DND-41 (cell line): ENCODE measurements around the gene MTA1.

Source experiments
- ATAC-seq: fragments of 200-7000 bp; cut with Tn5 transposase; 3 replicates; pipeline ENCODE4 v1.9.1; 2021; ENCODE audit warnings: low read depth; ENCODE audit not compliant: insufficient read depth
- DNase-seq: peaks from one replicate; pipeline ENCODE4 v3.0.0-alpha.2; 2020
- H2AFZ ChIP-seq: 2 replicates; pipeline ENCODE4 v1.6.0; 2012; ENCODE audit warnings: low read depth, low read length
- H3K27ac ChIP-seq: 2 replicates; pipeline ENCODE4 v1.5.1; 2012; ENCODE audit warnings: low read length, inconsistent platforms
- H3K27me3 ChIP-seq: fragments of 200-600 bp; sonication (generic); 2 replicates; pipeline ENCODE4 v1.6.0; 2012; ENCODE audit warnings: low read length, mild to moderate bottlenecking, inconsistent platforms; ENCODE audit not compliant: insufficient read depth, poor library complexity
- H3K36me3 ChIP-seq: 2 replicates; pipeline ENCODE4 v1.5.1; 2012; ENCODE audit warnings: low read length, inconsistent platforms; ENCODE audit not compliant: insufficient read depth
- H3K4me1 ChIP-seq: 2 replicates; pipeline ENCODE4 v1.5.1; 2012; ENCODE audit warnings: mild to moderate bottlenecking, low read length; ENCODE audit not compliant: insufficient read depth
- H3K4me2 ChIP-seq: 2 replicates; pipeline ENCODE4 v1.6.0; 2012; ENCODE audit warnings: mild to moderate bottlenecking, moderate library complexity, low read length, inconsistent platforms; ENCODE audit not compliant: insufficient read depth
- H3K4me3 ChIP-seq, 2 experiments: fragments of 200-600 bp in 1 of 2; shearing (Covaris generic) in 1 of 2; 2 replicates each; pipeline ENCODE4 v1.5.1; 2012 to 2016; ENCODE audit warnings: inconsistent platforms in 2 of 2, low read length in 2 of 2, mild to moderate bottlenecking in 2 of 2, low read depth in 1 of 2, moderate library complexity in 1 of 2
- H3K79me2 ChIP-seq: 2 replicates; pipeline ENCODE4 v1.6.0; 2012; ENCODE audit warnings: low read length, inconsistent platforms; ENCODE audit not compliant: insufficient read depth
- H3K9ac ChIP-seq: 2 replicates; pipeline ENCODE4 v1.6.0; 2012; ENCODE audit warnings: low read depth, mild to moderate bottlenecking, inconsistent platforms, low read length, moderate library complexity
- H3K9me3 ChIP-seq: 2 replicates; pipeline ENCODE4 v1.5.1; 2012; ENCODE audit warnings: low read length, moderate library complexity, mild to moderate bottlenecking, inconsistent platforms; ENCODE audit not compliant: insufficient read depth, severe bottlenecking
- H4K20me1 ChIP-seq: 2 replicates; pipeline ENCODE4 v1.6.0; 2012; ENCODE audit warnings: low read length; ENCODE audit not compliant: insufficient read depth
- EZH2 ChIP-seq: IDR thresholded peaks from 3 replicates; pipeline ENCODE4 v1.6.1; 2012; ENCODE audit warnings: borderline replicate concordance, low read depth, mild to moderate bottlenecking, moderate library complexity, low read length, inconsistent platforms; ENCODE audit not compliant: severe bottlenecking
- TF ChIP-seq, protein P1 (sequence below): IDR thresholded peaks from 2 replicates; pipeline ENCODE4 v1.5.1; 2012; ENCODE audit warnings: borderline replicate concordance, low read length, moderate library complexity, mild to moderate bottlenecking; ENCODE audit not compliant: poor library complexity, severe bottlenecking; ENCODE audit errors: extremely low read depth

Gene MTA1

GRCh38 chr14:105433161-105433605 lies 13.6 kb downstream of the MTA1 start:
- Histone ChIP-seq H2AFZ (no peak overlapping the region), H3K27me3 (no peaks in the 10 kb centered on the region), H3K4me2 (no peak overlapping the region), H3K4me3 (no peak overlapping the region), H4K20me1 (peaks cover 84% of the 10 kb centered on the region), H3K27ac (no peak overlapping the region), H3K36me3 (peaks cover 63% of the 10 kb centered on the region), H3K4me1 (no peaks in the 10 kb centered on the region), H3K79me2 (peaks cover 94% of the 10 kb centered on the region), H3K9me3 (no peaks in the 10 kb centered on the region), H3K9ac (no peak overlapping the region)
- ATAC-seq: no peak
- DNase-seq: no peak
- no peak for TF ChIP-seq EZH2
- TF ChIP-seq, protein P1, sequence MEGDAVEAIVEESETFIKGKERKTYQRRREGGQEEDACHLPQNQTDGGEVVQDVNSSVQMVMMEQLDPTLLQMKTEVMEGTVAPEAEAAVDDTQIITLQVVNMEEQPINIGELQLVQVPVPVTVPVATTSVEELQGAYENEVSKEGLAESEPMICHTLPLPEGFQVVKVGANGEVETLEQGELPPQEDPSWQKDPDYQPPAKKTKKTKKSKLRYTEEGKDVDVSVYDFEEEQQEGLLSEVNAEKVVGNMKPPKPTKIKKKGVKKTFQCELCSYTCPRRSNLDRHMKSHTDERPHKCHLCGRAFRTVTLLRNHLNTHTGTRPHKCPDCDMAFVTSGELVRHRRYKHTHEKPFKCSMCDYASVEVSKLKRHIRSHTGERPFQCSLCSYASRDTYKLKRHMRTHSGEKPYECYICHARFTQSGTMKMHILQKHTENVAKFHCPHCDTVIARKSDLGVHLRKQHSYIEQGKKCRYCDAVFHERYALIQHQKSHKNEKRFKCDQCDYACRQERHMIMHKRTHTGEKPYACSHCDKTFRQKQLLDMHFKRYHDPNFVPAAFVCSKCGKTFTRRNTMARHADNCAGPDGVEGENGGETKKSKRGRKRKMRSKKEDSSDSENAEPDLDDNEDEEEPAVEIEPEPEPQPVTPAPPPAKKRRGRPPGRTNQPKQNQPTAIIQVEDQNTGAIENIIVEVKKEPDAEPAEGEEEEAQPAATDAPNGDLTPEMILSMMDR: no peak

DNA sequence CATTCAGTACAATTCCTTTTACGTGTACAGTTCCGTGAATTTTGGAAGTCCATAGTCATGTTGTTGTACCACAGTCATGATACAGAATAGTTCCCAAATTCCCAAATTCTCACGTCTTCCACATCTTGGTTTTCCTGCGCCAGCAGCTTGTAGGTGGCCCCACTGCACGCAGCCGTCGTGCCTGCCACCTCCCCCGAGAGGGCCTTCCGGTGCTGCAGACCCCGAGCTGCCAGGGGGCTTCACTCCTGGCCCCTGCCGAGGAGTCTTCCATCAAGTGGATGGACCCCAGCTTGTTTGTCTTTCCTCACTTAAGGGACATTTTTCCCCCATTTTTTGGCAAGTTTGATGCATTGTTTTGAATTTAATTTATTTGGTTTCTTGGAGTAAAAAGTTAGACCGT lies 16.8 kb downstream of the MTA1 start:
- H3K27ac ChIP-seq: no peak overlapping the region
- H3K36me3 ChIP-seq: peaks cover 68% of the 10 kb centered on the region
- TF ChIP-seq, protein P1: no peak
- TF ChIP-seq EZH2: no peak
- H3K4me3 ChIP-seq: no peak overlapping the region
- peaks cover 97% of the 10 kb centered on the region for H3K79me2 ChIP-seq
- DNase-seq: no peak
- no peak overlapping the region for H2AFZ ChIP-seq
- no peaks in the 10 kb centered on the region for H3K4me1 ChIP-seq
- no peak overlapping the region for H3K9ac ChIP-seq
- H3K9me3 ChIP-seq: no peaks in the 10 kb centered on the region
- peaks cover 87% of the 10 kb centered on the region for H4K20me1 ChIP-seq
- no peak for ATAC-seq
- no peak overlapping the region for H3K4me2 ChIP-seq
- H3K27me3 ChIP-seq: no peaks in the 10 kb centered on the region

DNA sequence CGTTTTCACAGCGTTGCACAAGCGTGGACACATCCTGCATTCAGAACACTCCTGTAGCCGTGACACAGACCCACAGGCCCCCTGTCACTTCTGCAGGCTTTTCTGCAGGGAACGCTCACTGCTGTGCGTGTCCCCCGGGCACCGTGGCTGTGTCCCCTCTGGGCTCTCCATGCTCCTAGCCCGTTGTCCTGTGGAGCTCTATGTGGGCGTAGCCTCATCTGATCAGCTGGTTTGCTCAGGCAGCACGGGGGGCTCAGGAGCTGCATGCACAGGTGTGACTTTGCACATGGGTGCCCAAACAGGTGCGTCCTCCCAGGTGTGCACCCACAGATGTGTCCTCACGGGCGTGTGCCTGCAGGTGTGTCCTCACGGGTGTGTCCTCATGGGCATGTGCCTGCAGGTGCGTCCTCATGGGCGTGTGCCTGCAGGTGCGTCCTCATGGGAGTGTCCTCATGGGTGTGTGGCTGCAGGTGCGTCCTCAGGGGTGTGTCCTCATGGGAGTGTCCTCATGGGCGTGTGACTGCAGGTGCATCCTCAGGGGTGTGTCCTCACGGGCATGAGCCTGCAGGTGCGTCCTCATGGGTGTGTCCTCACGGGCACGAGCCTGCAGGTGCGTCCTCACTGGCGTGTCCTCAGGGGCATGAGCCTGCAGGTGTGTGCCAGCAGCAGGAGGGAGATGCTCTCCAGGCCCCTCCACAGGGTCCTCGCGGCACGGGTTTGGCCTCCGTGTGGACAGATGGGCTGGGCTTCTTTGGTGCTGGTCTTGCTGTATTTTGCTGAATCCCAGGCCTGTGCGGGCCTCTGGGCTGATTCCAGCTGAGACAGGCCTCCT lies 17.5 kb downstream of the MTA1 start:
- no peak for ATAC-seq
- H3K79me2 ChIP-seq: peaks cover 90% of the 10 kb centered on the region
- no peak for TF ChIP-seq EZH2
- TF ChIP-seq, protein P1: no peak
- H3K4me2 ChIP-seq: no peak overlapping the region
- H3K9ac ChIP-seq: no peak overlapping the region
- DNase-seq: no peak
- no peaks in the 10 kb centered on the region for H3K27me3 ChIP-seq
- H4K20me1 ChIP-seq: peaks cover 85% of the 10 kb centered on the region
- H3K4me1 ChIP-seq: no peaks in the 10 kb centered on the region
- H3K27ac ChIP-seq: no peak overlapping the region
- H3K9me3 ChIP-seq: no peaks in the 10 kb centered on the region
- no peak overlapping the region for H2AFZ ChIP-seq
- H3K36me3 ChIP-seq: peaks cover 65% of the 10 kb centered on the region
- no peak overlapping the region for H3K4me3 ChIP-seq
